ENCODE data around the gene IFI6. TPM values are rescaled to one million over a fixed set of nuclear protein-coding genes. Genes with fewer than 3 reads are reported as not detected.

Gene IFI6
- total RNA-seq, 1 experiment from 2014 or later: 426 TPM

GRCh38 chr1:27656157-27656893 is 15.7 kb downstream of the IFI6 start:
- TF ChIP-seq CTCF (IDR thresholded peaks at IDR 0.05; ENCODE audit: unreplicated experiment): no peak
- BruUV-seq (replicated peaks): no TSS peak
- intact Hi-C loops (cut with micrococcal nuclease; ENCODE audit: unreplicated experiment): no loop called here
- Mint-ChIP-seq H3K36me3 (ENCODE audit: insufficient read depth, unreplicated experiment) (peaks cover 17% of the 10 kb centered on the region), H3K27me3 (ENCODE audit: unreplicated experiment) (no peaks in the 10 kb centered on the region), H3K4me1 (ENCODE audit: low read depth, unreplicated experiment) (peaks cover 27% of the 10 kb centered on the region), H3K27ac (ENCODE audit: unreplicated experiment) (no peak overlapping the region), H3K9me3 (ENCODE audit: low read depth, unreplicated experiment) (no peaks in the 10 kb centered on the region), H3K4me3 (ENCODE audit: low read depth, unreplicated experiment) (no peak overlapping the region)
- CTCF ChIA-PET: interaction anchor here (0.7 kb wide), 1 partner anchor 9 kb away, joined by 3 read pairs; no protein-coding TSS in a partner anchor
- DNase-seq: no peak

- TF ChIP-seq CTCF (IDR thresholded peaks at IDR 0.05; ENCODE audit: unreplicated experiment): no peak
- H3K4me1 Mint-ChIP-seq (ENCODE audit: low read depth, unreplicated experiment): peaks cover 30% of the 10 kb centered on the region
- CTCF ChIA-PET: no interaction called here
- no peak overlapping the region for H3K4me3 Mint-ChIP-seq (ENCODE audit: low read depth, unreplicated experiment)
- no peak for DNase-seq
- H3K9me3 Mint-ChIP-seq (ENCODE audit: low read depth, unreplicated experiment): no peaks in the 10 kb centered on the region
- H3K27ac Mint-ChIP-seq (ENCODE audit: unreplicated experiment): no peak overlapping the region
- intact Hi-C loops (cut with micrococcal nuclease; ENCODE audit: unreplicated experiment): no loop called here
- peaks cover 16% of the 10 kb centered on the region for H3K36me3 Mint-ChIP-seq (ENCODE audit: insufficient read depth, unreplicated experiment)
- no peaks in the 10 kb centered on the region for H3K27me3 Mint-ChIP-seq (ENCODE audit: unreplicated experiment)
- no TSS peak for BruUV-seq (replicated peaks)
These were observed 16.6 kb downstream of the IFI6 start for GRCh38 chr1:27655151-27655937.

GRCh38 chr1:27652111-27652864 is 19.7 kb downstream of the IFI6 start:
- TF ChIP-seq CTCF (IDR thresholded peaks at IDR 0.05; ENCODE audit: unreplicated experiment): no peak
- Mint-ChIP-seq H3K4me3 (ENCODE audit: low read depth, unreplicated experiment) (no peak overlapping the region), H3K9me3 (ENCODE audit: low read depth, unreplicated experiment) (no peaks in the 10 kb centered on the region), H3K36me3 (ENCODE audit: insufficient read depth, unreplicated experiment) (no peaks in the 10 kb centered on the region), H3K27ac (ENCODE audit: unreplicated experiment) (no peak overlapping the region), H3K27me3 (ENCODE audit: unreplicated experiment) (no peaks in the 10 kb centered on the region), H3K4me1 (ENCODE audit: low read depth, unreplicated experiment) (peaks cover 20% of the 10 kb centered on the region)
- intact Hi-C loops (cut with micrococcal nuclease; ENCODE audit: unreplicated experiment): no loop called here
- BruUV-seq (replicated peaks): no TSS peak
- CTCF ChIA-PET: no interaction called here
- DNase-seq: no peak

GRCh38 chr1:27650539-27651175 is 21.3 kb downstream of the IFI6 start:
- no TSS peak for BruUV-seq (replicated peaks)
- Mint-ChIP-seq H3K27ac (ENCODE audit: unreplicated experiment) (peak overlapping the region; percentile 43), H3K4me1 (ENCODE audit: low read depth, unreplicated experiment) (peaks cover 20% of the 10 kb centered on the region), H3K27me3 (ENCODE audit: unreplicated experiment) (no peaks in the 10 kb centered on the region), H3K9me3 (ENCODE audit: low read depth, unreplicated experiment) (no peaks in the 10 kb centered on the region), H3K36me3 (ENCODE audit: insufficient read depth, unreplicated experiment) (no peaks in the 10 kb centered on the region), H3K4me3 (ENCODE audit: low read depth, unreplicated experiment) (peak overlapping the region; percentile 31)
- CTCF ChIA-PET: interaction anchor here (0.6 to 0.9 kb wide), 2 partner anchors 193 to 354 kb away, joined by 3 read pairs; no protein-coding TSS in a partner anchor
- intact Hi-C loops (cut with micrococcal nuclease; ENCODE audit: unreplicated experiment): no loop called here
- TF ChIP-seq CTCF (IDR thresholded peaks at IDR 0.05; ENCODE audit: unreplicated experiment): no peak
- no peak for DNase-seq
